ENCODE results near the gene SPATA12. TPM values are rescaled to one million over a fixed set of nuclear protein-coding genes. Genes with fewer than 3 reads are reported as not detected.

The SPATA12 gene
- total and polyA plus RNA-seq, 4 donors: not detected

DNA sequence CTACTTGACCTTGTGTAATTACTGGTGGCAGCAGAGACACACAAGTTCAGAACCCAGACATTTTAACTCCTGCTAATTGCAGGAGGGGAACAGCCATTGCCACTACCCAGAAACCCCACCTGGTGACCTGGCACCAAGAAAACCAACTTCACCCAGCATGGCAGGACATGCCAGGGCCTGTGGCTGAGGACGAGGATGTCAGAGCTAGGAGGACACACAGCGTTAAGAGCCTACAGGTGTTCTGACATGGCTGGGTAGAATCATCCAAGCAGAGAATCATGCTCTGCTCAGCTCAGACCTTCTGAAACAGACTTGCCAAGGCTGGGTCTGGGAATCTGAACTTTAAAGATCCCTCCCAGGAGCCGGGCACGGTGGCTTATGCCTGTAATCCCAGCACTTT, 11.7 kb upstream of the SPATA12 start (continued):
- TF ChIP-seq, protein P1, sequence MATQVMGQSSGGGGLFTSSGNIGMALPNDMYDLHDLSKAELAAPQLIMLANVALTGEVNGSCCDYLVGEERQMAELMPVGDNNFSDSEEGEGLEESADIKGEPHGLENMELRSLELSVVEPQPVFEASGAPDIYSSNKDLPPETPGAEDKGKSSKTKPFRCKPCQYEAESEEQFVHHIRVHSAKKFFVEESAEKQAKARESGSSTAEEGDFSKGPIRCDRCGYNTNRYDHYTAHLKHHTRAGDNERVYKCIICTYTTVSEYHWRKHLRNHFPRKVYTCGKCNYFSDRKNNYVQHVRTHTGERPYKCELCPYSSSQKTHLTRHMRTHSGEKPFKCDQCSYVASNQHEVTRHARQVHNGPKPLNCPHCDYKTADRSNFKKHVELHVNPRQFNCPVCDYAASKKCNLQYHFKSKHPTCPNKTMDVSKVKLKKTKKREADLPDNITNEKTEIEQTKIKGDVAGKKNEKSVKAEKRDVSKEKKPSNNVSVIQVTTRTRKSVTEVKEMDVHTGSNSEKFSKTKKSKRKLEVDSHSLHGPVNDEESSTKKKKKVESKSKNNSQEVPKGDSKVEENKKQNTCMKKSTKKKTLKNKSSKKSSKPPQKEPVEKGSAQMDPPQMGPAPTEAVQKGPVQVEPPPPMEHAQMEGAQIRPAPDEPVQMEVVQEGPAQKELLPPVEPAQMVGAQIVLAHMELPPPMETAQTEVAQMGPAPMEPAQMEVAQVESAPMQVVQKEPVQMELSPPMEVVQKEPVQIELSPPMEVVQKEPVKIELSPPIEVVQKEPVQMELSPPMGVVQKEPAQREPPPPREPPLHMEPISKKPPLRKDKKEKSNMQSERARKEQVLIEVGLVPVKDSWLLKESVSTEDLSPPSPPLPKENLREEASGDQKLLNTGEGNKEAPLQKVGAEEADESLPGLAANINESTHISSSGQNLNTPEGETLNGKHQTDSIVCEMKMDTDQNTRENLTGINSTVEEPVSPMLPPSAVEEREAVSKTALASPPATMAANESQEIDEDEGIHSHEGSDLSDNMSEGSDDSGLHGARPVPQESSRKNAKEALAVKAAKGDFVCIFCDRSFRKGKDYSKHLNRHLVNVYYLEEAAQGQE (IDR thresholded peaks at IDR 0.05): no peak
- TF ChIP-seq TAF1 (conservative IDR thresholded peaks at IDR 0.05): no peak
- TF ChIP-seq RXRA (IDR thresholded peaks at IDR 0.05): no peak
- TF ChIP-seq, protein P2, sequence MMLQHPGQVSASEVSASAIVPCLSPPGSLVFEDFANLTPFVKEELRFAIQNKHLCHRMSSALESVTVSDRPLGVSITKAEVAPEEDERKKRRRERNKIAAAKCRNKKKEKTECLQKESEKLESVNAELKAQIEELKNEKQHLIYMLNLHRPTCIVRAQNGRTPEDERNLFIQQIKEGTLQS (IDR thresholded peaks at IDR 0.05): no peak
- no peak for TF ChIP-seq GABPA (IDR thresholded peaks at IDR 0.05 in 1 of 2, conservative IDR thresholded peaks at IDR 0.05 in 1 of 2)
- no peak for TF ChIP-seq HNF4G (IDR thresholded peaks at IDR 0.05)
- TF ChIP-seq RAD21 (IDR thresholded peaks at IDR 0.05): no peak
- no peak for TF ChIP-seq FOXA1 (IDR thresholded peaks at IDR 0.05)
- TF ChIP-seq HNF4A (conservative IDR thresholded peaks at IDR 0.05): no peak
- TF ChIP-seq FOXA2 (IDR thresholded peaks at IDR 0.05): no peak
- TF ChIP-seq JUND (IDR thresholded peaks at IDR 0.05): no peak

GRCh38 chr3:57052662-57053061, 7.8 kb upstream of the SPATA12 start:
- Histone ChIP-seq H3K27ac (ENCODE audit: low read depth in 1 of 2, low read length in 2 of 2) (no peak overlapping the region), H3K36me3 (ENCODE audit: control insufficient read depth in 4 of 4, insufficient read depth in 3 of 4, low read depth in 1 of 4, low read length in 3 of 4) (no peaks in the 10 kb centered on the region), H3K9me3 (ENCODE audit: control insufficient read depth in 4 of 4, low read length in 3 of 4) (no peaks in the 10 kb centered on the region), H3K9ac (ENCODE audit: low read depth in 1 of 2, low read length in 2 of 2) (no peak overlapping the region), H3K4me1 (ENCODE audit: control insufficient read depth in 4 of 4, insufficient read depth in 4 of 4, low read length in 3 of 4) (no peaks in the 10 kb centered on the region), H3K4me3 (ENCODE audit: low read depth in 1 of 3, low read length in 3 of 3) (no peak overlapping the region), H3K27me3 (ENCODE audit: control insufficient read depth in 4 of 4, insufficient read depth in 4 of 4, low read length in 3 of 4) (peaks cover 0 to 2% (median 0%) of the 10 kb centered on the region in 4 donors)
- no peak for TF ChIP-seq FOXA1 (IDR thresholded peaks at IDR 0.05)
- TF ChIP-seq, protein P1 (IDR thresholded peaks at IDR 0.05): no peak
- no peak for TF ChIP-seq GABPA (IDR thresholded peaks at IDR 0.05 in 1 of 2, conservative IDR thresholded peaks at IDR 0.05 in 1 of 2)
- TF ChIP-seq CTCF (IDR thresholded peaks at IDR 0.05; ENCODE audit: low read depth, low read length, missing input control): no peak
- TF ChIP-seq YY1 (IDR thresholded peaks at IDR 0.05): no peak
- no peak for TF ChIP-seq EGR1 (IDR thresholded peaks at IDR 0.05; ENCODE audit: low read depth in 2 of 2)
- TF ChIP-seq NR2F2 (IDR thresholded peaks at IDR 0.05): no peak
- no peak for TF ChIP-seq JUND (IDR thresholded peaks at IDR 0.05)
- TF ChIP-seq ZBTB33 (IDR thresholded peaks at IDR 0.05): no peak
- no peak for TF ChIP-seq RAD21 (IDR thresholded peaks at IDR 0.05)
- no peak for TF ChIP-seq TAF1 (conservative IDR thresholded peaks at IDR 0.05)
- TF ChIP-seq HNF4A (conservative IDR thresholded peaks at IDR 0.05): no peak
- TF ChIP-seq HNF4G (IDR thresholded peaks at IDR 0.05): no peak
- WGBS: 90% methylated on average over 5 of the region's 5 CpGs
- DNase-seq (ENCODE audit: low spot score): no peak

Measured in liver (tissue), 9 donors.